NCI-H226 (cell line): ENCODE measurements around the gene GLCE.
"Not testable (repeated sequence)": the region's sequence is repeated elsewhere in the genome, so short reads cannot be mapped to it uniquely, and the experiment has no call there.

Experiments
- DNase-seq: peaks from one replicate; pipeline ENCODE4 v3.0.0-alpha.2; 2015

The GLCE gene

DNA sequence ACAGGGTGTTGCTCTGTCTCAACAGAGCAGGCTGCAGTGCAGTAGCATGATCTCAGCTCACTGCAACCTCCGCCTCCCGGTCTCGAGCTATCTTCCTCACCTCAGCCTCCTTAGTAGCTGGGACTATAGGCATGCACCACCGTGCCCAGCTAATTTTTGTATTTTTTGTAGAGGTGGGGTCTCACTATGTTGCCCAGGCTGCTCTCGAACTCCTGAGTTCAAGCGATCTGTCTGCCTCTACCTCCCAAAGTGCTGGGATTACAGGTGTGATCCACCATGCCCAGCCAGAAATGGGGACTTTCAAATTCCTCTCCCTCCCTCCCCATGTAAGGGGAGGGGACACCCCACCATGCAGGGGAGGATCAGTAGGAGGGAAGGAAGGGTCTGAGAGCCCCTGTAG is 141.7 kb downstream of the GLCE start:
- not testable (repeated sequence) for DNase-seq

DNA sequence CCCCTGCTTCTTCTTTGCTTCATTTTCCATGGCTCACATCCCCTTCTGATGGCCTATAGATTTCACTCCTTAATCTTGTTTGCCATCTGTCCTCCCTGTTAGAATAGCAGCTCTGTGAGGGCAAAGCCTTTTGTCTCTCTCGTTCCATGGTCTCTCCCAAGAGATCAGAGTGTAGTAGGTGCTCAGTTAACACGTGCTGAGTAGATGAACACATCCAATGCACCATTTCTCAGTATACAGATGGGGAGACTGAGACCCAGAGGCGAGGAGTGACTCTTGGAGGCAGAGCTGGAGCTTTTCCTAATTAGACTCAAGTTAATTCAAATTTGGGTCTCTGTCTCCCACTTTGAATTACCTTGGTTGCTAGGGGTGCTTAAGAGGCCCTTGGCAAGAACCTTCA is 142.5 kb downstream of the GLCE start:
- no peak for DNase-seq

DNA sequence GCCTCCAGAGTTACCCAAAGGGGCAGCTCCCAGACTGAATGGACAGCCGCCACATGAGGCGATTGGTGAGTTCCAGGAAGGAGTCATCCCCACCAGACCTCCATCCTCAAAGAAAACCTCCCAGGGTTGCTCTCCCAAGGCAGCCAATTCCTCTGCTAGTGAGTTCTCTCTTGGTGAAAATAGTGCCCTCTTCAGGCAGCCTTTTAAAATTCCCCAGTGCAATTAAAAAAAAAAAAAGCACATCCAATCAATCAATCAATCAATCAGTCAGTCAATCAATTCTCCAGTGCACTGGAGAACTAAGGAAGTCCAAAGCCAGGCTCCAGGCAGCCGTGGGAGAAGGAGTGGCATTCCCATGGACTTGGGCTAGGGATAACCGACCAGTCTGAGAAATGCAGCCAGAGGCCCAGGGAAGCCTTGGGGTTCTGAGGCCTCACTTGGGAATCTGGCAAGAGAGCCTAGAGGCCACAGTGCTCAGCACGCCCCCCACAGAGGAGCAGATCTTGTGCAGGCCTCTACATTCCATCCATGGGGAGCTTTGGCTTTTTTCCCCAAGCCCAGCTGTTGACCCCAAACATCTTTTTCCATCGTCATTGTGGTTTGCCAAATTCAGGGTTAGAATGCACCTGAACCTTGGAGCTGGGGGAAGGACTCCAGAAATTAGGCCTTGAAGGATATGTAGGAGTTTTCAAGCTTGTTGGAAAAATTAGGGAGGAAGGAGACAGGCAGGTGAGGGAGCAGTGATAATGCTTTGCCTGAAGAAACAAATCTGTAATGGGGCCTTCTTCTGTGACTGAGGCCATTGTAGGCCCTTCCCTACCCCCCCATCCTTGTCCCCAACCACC is 143.1 kb downstream of the GLCE start:
- DNase-seq, result no peak

DNA sequence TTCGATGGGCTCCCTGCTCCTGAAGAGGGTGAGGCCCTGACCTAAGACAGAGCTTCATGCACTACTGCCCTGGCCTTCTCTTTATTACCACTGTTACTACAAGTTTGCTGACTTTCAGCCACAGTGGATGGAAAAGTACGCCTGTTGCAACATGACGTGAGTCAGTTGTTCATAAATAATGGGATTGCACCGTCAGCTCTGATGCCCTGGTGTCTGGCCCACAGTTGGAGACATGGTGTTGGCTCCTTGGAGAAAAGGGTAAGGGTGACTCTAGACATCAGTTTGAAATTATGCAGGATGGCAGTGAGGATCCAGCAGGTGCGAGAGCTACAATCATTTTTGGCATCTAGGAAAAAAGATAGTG is 143.7 kb downstream of the GLCE start:
- peak; percentile 96 for DNase-seq

DNA sequence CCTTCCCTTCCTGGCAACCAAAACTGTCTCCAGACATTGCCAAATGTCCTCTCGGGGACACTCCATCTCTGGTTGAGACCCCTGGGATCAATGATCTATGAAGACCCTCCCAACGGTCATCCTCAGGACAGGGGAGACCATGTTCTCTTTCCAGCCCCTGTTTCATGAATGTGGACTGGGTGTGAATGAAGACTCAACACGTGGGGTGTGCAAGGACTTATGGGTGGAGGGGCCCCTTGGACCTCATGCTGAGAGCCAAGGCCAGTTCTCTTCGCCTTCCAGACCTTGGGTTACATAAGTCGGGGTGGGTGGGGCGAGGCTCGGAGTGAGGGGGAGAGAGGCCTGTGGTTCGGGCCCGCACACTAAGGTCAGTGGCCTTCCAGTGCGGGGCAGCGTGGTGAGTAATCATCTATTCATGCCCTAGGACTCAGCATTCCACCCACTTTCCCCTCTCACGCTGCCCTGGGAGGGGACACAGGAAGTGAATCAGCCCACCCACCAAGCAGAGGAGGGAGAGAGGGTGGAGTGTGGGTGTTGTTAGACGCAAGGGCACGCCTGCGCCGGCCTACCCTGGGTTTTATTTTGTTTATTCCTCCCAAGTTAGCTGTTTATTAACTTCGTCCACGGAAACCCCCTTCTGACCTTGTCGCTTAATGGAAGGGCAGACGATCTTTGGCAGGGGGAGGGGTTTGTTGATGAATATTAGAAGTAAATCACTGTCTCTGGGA is 144.9 kb downstream of the GLCE start:
- DNase-seq, result peak; percentile 99

DNA sequence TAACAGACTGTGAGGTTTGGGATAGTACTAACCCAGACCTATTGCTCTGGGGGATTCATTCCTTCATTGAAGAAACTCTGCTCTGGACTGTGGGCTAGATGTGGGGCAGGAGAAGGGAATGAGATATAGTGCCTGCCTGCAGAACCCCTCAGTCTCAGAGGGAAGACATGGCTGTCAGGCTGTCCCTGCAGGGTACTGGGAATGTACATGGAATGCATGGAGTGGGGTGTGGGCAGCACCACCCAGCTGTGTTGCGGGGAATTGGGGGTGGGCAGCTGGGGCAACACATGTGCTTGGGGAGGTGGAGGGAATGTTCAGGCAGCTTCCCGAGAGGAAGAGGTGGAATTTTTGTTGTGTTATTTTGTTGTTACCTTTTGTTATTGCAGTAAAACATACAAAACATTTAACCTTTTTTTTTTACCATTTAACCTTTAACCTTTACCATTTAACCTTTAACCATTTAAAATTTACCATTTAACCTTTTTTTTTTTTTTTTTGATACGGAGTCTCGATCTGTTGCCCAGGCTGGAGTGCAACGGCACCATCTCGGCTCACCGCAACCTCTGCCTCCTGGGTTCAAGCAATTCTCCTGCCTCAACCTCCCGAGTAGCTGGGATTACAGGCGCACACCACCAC is 145.6 kb downstream of the GLCE start:
- DNase-seq, result peak; percentile 44

DNA sequence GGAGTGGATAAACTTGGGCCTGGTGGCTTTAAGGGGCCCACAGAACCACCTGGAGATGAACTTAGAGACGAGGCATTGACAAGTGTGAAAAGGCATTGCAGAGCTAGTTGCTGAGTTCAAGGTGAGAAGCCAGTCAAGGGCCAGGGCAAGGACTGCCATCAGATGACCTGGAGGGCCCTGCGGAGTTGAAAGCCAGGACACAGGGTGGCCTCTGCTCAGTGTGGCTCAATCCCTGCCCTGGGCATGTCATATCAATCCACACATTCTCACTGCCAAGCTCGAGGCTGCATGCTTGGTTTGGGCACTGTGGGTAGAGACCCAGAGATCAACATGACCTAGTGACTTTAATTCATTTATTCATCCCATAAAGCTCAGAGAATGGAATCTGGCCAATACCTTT is 147.5 kb downstream of the GLCE start:
- DNase-seq, result no peak

DNA sequence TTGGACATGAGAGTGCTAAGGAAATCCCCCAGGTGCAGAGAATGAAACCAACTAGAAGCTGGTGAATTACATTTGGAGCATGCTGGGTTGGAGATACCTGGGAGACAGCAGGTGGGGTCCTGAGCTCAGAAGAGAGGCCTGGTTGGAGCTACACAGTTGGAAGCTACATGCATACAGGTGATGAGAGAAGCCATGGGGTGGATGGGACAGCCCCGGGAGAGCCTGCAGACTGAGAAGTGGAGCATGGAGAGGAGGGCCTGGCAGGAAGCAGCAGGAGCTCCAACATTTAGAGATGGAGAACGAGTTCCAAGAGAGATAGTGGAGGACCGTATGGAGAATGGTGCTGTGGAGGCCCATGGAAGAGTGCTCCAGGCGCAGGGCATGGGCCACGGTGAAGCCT is 148.5 kb downstream of the GLCE start:
- no peak for DNase-seq

DNA sequence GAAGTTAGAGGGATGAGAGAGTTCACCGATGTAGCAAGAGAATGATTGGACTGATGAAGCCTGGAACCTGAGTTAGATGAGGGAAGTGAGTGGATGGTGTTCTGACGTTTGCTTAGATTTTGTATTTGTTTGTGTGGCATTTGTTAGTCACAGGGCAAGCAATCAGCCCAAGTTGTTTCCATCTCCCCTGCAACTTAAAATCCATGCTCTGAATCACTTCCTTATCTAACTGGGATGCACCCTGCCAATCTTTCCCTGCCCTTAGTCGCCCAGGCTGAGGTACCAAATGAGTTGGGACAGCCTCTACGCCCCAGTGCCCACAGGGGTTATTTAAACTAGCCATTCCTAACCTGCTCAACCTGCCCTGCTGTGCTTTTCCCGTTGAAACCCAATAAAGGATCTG is 150.9 kb downstream of the GLCE start:
- peak; percentile 44 for DNase-seq

DNA sequence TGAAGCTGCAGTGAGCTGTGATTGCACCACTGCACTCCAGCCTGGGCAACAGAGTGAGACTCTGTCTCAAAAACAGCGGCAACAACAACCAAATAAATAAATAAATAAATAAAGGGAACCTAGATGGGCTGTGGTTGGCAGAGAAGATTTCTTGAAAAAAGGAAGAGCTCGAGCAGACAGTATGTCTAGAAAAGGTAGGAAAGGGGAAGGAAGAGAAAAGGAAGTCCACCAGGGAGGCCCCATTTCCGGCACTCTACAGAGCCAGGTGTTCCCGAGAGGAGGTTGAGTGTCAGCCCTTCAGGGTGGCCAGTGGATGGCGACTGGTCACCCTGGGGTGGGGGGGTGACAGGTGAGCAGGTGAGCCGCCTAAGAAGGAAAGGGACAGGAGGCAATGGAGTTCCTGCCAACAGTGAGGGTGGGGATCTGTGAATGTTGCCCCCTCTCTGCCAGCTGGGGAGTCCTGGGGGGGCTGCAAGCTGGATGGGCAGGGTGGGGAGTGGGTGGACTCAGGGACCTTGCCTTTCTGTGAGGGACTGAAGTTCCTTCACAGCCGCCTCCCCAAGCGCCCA is 153.1 kb downstream of the GLCE start:
- DNase-seq, result no peak

DNA sequence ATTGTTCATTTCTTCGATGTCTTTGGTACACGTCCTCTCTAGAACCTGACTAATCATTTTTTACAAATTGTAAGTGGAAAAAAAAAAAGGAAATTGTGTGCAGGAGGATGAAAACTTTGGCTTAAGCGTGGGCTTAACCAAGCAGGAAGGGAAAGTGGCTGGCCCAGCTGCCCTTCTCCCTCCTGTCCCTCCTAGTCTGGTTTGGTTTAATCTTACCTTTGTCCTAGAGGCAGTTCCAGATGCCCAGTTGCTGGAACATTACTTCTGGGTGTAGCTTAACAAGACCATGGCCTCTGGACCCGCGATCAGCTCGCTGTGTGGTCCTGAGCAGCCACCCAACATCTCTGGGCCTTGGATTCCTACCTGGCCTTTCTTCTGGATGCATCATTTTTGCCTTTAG is 153.7 kb downstream of the GLCE start:
- no peak for DNase-seq

DNA sequence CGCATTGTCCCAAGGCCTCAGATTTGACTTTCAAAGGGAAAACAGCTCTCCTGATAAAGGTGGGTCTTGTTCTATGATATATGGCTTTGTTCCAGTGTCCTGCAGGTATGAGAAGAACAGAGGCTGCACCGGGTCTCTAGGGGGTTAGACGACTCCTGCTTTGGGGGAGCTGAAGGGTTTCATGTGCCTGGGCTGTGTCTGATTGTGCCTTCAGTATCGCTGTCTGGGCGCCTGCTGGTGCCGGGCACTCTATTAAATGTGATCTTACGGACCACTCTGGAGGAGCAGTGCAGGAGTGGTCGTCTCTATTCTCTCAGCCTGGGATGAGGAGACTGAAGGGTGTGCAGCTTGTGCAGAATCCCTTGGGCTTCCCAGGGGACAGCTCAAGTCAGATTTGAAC is 154.3 kb downstream of the GLCE start:
- DNase-seq, result no peak

DNA sequence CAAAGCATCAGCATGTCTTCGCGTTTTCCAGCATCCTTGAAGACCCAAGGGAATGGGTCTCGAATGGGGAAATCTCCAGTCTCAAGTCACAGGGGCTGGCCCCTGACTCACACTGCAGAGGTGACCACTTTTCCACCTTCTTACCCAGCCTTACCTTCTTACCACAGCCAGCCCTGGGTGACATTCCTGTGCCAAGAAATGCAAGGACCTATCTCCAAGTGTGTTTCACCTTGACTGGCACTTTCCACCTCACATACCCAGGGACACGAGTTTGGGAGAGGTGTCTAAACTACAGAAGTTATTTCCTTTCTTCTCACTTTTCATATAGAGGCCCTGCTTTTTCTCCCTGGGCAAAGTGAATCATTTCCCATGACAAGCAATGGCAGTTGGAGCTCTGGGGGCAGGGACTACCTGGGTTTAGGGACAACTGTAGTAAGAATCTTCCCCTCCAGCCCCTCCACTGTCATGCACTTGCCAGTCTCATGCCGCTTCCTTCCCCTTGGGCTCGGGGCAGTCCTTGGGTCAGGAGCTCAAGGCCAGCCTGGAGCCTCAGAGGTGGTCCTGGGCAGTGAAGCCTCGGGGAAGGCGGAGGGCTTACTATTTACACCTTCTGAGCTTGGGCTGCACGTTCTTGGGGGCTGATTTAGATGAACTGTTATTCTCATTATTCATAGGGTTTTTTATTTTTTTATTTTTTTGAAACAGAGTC is 155.1 kb downstream of the GLCE start:
- no peak for DNase-seq

DNA sequence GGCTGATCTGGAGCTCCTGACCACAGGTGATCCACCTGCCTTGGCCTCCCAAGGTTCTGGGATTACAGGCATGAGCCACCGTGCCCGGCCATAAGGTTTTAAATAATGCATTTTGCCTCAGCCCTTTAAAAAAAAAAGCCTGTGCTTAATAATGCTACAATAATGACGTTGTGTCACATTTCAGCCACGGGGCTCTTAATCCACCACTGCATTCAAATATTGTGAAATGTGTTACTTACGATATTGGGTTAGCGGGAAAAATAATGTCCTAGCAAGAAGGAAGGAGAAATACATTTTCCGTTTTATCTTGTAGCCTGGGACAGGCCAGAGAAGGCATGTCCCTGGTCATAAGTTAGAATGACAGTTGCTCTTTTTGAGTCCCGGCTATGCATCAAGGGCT is 155.9 kb downstream of the GLCE start:
- DNase-seq, result no peak

DNA sequence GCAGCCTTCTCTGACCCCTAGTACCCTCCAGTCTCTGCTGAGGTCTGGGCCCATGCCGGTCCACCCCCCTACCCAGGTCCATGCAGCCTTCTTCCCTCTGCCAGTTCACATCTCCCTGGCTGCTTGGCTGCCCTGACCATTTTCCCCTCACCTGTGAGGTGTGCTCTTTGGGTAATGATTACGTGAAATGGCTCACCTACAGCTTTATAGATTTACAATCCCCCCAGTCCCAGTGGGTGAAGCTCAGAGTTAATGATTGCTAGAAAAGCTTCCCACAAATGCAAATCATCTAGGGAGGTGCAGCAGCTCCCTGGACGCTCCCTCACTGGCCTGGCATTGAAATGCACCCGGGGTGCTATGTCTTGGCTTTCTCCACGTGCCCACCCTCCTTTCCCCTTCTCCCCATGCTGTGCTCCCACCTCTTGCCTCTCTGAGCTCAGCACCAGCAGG is 157.0 kb downstream of the GLCE start:
- no peak for DNase-seq

DNA sequence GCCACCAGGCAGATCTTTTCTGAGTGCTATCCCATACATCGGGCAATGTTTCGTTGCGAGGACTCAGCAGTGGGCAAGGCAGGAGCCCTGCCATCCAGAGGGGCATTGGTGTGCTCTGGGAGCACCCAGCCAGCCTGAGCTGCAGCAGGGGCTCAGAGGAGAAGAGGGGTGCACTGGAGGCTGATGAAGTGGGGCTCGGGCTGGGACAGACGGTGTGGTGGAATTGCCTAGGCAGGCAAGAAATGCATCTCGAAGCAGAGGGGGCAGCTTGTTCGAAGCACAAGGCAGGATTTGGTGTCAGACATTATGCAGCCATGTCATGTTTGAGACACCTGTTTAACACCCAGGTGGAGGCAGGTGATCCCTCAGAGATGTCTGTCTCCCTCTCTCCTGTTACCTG is 157.6 kb downstream of the GLCE start:
- no peak for DNase-seq

DNA sequence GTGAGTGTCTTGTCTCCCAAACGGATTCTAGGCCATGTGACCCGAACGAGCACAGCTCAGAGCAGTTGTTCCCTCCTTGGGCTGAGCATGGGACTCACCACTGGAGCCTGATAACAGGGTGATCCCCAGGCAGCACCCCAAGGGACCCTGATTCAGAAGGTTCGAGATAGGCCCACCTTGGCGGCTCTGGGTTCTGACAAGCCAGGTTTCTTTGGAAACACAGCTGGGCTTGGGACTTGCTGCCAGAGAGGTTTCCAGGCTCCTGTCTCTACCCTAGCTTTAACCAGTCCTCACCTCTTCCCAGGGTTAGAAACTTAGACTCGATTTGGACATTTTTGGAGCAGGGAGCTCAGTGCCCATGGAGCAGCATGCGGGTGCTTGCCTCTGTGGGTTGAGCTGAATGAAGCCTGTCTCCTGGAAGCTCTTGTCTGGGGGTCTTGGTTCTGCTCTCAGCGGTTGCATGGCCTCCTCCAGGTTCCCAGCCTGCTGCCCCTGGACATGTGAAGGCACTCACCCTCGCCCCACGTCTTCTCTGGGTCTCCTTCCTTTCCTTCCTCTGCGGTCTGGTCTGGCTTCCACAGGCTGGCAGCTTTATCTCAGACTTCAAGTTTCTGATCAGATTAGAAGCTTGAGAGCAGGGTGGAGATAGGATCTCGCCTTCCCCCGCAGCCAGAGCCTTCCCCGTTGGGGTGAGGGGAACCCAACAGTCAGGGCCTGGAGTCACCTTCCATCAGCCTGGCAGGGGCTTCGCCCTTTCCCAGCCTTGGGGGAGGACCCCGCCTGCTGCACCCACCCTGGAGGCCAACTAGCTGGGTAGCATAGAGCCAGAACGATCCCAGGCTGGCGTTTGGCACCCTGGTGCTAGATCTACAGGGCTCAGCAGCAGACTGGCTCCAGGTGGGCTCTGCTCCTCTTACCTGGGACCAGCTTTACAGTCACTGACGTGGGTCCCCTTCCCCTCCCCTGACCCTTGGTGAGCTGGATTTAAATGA is 159.2 kb downstream of the GLCE start:
- DNase-seq, result no peak

DNA sequence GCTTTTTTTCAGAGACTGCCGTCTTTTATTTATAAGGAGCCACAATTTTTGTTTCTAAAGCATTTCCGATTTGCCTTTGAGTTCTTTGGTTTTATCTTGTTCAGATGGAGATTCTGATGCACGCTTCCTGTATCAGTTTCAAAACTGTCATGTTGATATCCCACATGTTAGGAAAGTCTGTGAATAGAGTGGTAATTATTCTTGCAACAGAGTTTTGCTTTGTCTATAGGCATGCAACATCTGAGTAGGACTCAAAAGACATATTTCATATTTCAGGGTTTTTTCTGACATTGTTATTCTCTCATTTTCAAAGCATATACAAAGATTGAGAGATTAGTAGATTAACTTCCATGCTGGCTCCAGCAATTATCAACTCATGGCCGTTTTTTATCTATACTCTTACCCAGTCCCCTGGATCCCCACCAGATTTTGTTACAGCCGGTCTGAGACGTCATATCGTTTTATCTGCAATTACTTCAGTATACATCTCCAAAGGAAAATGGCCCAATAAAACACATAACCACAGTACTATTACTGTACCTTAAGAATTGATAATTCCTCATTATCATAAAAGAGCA is 160.6 kb downstream of the GLCE start:
- no peak for DNase-seq
